GM12873 (cell line): ENCODE results near the gene OSGIN1.

Source experiments
- CTCF ChIP-seq: IDR thresholded peaks from 2 replicates; pipeline ENCODE4 v1.5.1; 2012; ENCODE audit warnings: low read depth, mild to moderate bottlenecking, moderate library complexity, low read length, control low read depth; ENCODE audit not compliant: insufficient read depth; ENCODE audit errors: missing control alignments

The OSGIN1 gene

DNA sequence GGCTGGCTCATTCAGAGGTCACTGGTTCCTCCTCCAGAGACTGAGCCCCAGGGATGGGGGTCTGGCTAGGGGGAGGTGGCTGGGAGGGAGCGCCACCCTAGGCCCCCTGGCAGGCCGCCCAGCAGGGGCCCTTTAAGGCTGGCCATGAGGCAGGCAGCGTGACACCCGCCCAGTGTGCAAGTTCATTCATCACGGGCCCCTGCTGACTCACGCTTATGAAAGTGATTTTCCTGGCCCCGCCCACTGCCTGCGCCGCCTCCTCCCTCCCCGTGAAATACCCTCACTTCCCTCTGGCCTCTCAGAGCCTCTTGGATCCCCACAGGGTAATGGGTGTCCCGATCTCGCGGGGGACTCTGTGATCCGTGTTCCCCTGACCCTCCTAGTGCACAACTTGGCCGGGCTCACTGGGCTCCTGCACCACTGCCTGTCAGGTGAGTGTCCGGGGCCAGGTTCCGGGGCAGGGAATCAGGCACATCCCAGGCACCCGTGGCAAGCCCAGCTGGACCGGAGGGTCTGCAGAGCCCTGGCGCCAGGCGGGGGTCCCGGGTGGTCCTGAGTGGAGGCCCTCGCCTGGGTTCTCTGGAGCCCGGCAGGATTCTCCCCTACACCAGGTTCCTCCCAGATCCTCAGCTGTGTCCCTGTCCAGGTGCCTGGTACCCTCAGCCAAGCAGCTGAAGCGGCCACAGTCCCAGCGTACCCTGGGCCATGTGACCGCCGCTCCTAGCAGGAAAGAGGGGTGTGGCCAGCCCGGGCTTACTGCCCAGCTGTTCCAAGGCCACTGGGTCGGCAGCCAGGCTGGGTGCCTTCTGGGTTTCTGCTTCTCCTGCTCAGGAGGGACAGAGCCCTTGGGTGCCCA lies at the start of gene OSGIN1:
Gene OSGIN1, plus strand, starts transcription at position 301 of the 856 bp plus-strand sequence. CDS start 4,432 bp downstream, outside the sequence.
- TF ChIP-seq CTCF = no peak

DNA sequence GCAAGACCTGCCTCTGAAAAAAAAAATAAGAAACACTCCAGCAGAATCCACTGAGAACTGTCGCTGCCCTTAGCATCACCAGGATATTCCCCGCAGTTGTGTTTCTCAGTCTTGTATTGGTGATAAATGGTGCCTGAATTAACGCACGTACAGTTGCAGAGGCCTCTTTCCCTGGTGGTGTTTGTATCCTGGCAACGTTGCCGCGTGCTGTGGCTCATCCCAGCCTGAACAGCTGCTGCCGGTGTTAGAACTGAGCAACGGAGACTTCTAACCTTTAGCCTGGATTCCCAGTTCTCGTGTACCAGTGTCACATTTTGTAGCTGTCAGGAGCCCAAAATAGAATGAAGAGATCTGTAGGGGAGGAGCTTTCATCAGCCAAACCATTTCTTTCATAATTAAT lies 49.3 kb upstream of the OSGIN1 start:
- no peak for TF ChIP-seq CTCF

DNA sequence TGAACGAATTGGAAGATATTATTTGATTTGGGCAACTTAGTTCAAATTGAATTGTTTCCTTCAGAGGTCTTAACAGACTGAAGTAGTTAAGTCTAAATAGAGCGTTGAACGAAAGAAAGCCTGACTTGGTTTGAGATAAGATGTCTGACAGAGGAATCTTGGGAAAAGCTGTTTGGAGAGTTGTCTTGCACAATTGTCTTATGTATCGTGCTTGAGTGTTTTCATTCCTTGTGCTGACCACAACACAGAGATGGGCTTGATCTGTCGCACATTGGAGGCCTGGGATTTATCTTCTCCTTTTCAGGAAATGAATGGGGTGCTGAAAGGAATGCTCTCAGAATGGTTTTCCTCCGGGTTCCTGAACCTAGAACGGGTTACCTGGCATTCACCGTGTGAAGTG lies 46.4 kb upstream of the OSGIN1 start:
- TF ChIP-seq CTCF = no peak

- no peak for TF ChIP-seq CTCF
These were observed 45.9 kb upstream of the OSGIN1 start for GRCh38 chr16:83907111-83907510.

GRCh38 chr16:83907631-83908250 lies 45.3 kb upstream of the OSGIN1 start:
- TF ChIP-seq CTCF = no peak

GRCh38 chr16:83908798-83909197 lies 44.2 kb upstream of the OSGIN1 start:
- no peak for TF ChIP-seq CTCF

DNA sequence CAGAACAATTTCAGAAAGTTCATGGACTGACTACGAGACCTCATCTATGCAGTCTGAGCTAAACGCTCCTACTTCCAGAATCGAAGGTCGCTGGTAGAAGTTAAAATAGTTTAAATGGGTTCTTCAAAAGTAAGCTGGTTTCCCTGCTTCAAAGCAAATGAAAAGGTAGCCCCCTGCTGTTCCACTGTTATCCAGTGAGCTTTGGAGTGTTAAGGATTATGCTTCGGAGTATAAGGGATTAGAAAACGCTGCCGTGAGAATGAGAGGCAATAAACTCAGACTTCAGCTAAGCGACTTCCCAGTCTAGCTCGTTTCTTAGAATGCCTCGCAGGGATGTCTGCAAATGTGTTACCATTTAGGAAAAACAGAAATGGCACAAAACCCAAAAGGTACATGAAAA lies 41.8 kb upstream of the OSGIN1 start:
- TF ChIP-seq CTCF = no peak
